Measurements from ENCODE around the gene CAMK2B. TPM values are rescaled to one million over a fixed set of nuclear protein-coding genes. Genes with fewer than 3 reads are reported as not detected.

Gene CAMK2B
- total RNA-seq, 2 donors from 2014 or later = 0.42 to 0.80 TPM

GRCh38 chr7:44291066-44291732, 34.2 kb downstream of the CAMK2B start:
- no peaks in the 10 kb centered on the region for H3K9me3 ChIP-seq
- peaks cover 5% of the 10 kb centered on the region for H3K27me3 ChIP-seq
- H3K4me1 ChIP-seq = no peaks in the 10 kb centered on the region
- no peak overlapping the region for H3K9ac ChIP-seq (ENCODE audit: low read depth in 2 of 2, low read length in 2 of 2)
- no peak for DNase-seq
- intact Hi-C loops (cut with DNase I) = no loop called here
- H3K27ac ChIP-seq = no peak overlapping the region
- TF ChIP-seq CTCF (IDR thresholded peaks at IDR 0.05) = no peak
- H3K4me3 ChIP-seq = no peak overlapping the region
- no peaks in the 10 kb centered on the region for H3K36me3 ChIP-seq

GRCh38 chr7:44290252-44290620, 35.2 kb downstream of the CAMK2B start:
- no peaks in the 10 kb centered on the region for H3K4me1 ChIP-seq
- intact Hi-C loops (cut with DNase I) = no loop called here

GRCh38 chr7:44289341-44290251, 35.8 kb downstream of the CAMK2B start:
- H3K27ac ChIP-seq = no peak overlapping the region
- H3K27me3 ChIP-seq = peaks cover 5% of the 10 kb centered on the region
- no peaks in the 10 kb centered on the region for H3K9me3 ChIP-seq
- H3K4me1 ChIP-seq = no peaks in the 10 kb centered on the region
- H3K4me3 ChIP-seq = no peak overlapping the region
- TF ChIP-seq CTCF (IDR thresholded peaks at IDR 0.05) = no peak
- DNase-seq = no peak
- no peak overlapping the region for H3K9ac ChIP-seq (ENCODE audit: low read depth in 2 of 2, low read length in 2 of 2)
- H3K36me3 ChIP-seq = no peaks in the 10 kb centered on the region
- intact Hi-C loops (cut with DNase I) = no loop called here

More at GRCh38 chr7:44290252-44290620, 35.2 kb downstream of the CAMK2B start:
- TF ChIP-seq CTCF (IDR thresholded peaks at IDR 0.05) = no peak
- no peaks in the 10 kb centered on the region for H3K36me3 ChIP-seq
- no peak overlapping the region for H3K9ac ChIP-seq (ENCODE audit: low read depth in 2 of 2, low read length in 2 of 2)
- H3K27ac ChIP-seq = no peak overlapping the region
- H3K4me3 ChIP-seq = no peak overlapping the region
- DNase-seq = no peak
- peaks cover 5% of the 10 kb centered on the region for H3K27me3 ChIP-seq
- no peaks in the 10 kb centered on the region for H3K9me3 ChIP-seq

GRCh38 chr7:44288811-44289340, 36.5 kb downstream of the CAMK2B start:
- H3K4me3 ChIP-seq = no peak overlapping the region
- H3K9me3 ChIP-seq = no peaks in the 10 kb centered on the region
- H3K27me3 ChIP-seq = peaks cover 5% of the 10 kb centered on the region
- intact Hi-C loops (cut with DNase I) = no loop called here
- no peaks in the 10 kb centered on the region for H3K4me1 ChIP-seq
- no peak for TF ChIP-seq CTCF (IDR thresholded peaks at IDR 0.05)
- no peak for DNase-seq
- no peaks in the 10 kb centered on the region for H3K36me3 ChIP-seq
- H3K27ac ChIP-seq = no peak overlapping the region
- no peak overlapping the region for H3K9ac ChIP-seq (ENCODE audit: low read depth in 2 of 2, low read length in 2 of 2)

GRCh38 chr7:44288381-44288685, 37.1 kb downstream of the CAMK2B start:
- intact Hi-C loops (cut with DNase I) = no loop called here
- no peaks in the 10 kb centered on the region for H3K9me3 ChIP-seq
- peaks cover 5% of the 10 kb centered on the region for H3K27me3 ChIP-seq
- no peaks in the 10 kb centered on the region for H3K36me3 ChIP-seq
- no peak overlapping the region for H3K9ac ChIP-seq (ENCODE audit: low read depth in 2 of 2, low read length in 2 of 2)
- H3K4me3 ChIP-seq = no peak overlapping the region
- no peak overlapping the region for H3K27ac ChIP-seq
- no peak for TF ChIP-seq CTCF (IDR thresholded peaks at IDR 0.05)
- no peaks in the 10 kb centered on the region for H3K4me1 ChIP-seq
- DNase-seq = no peak
